GM19023 (cell line): ENCODE data around the gene FIBP.
"Not testable (repeated sequence)": the region's sequence is repeated elsewhere in the genome, so short reads cannot be mapped to it uniquely, and the experiment has no call there.

Source experiments
- ATAC-seq: cut with Tn5 transposase; IDR thresholded peaks from one replicate; pipeline ENCODE4 v1.9.1; 2021; ENCODE audit warnings: mild to moderate bottlenecking, moderate library complexity; ENCODE audit not compliant: unreplicated experiment

FIBP gene

DNA sequence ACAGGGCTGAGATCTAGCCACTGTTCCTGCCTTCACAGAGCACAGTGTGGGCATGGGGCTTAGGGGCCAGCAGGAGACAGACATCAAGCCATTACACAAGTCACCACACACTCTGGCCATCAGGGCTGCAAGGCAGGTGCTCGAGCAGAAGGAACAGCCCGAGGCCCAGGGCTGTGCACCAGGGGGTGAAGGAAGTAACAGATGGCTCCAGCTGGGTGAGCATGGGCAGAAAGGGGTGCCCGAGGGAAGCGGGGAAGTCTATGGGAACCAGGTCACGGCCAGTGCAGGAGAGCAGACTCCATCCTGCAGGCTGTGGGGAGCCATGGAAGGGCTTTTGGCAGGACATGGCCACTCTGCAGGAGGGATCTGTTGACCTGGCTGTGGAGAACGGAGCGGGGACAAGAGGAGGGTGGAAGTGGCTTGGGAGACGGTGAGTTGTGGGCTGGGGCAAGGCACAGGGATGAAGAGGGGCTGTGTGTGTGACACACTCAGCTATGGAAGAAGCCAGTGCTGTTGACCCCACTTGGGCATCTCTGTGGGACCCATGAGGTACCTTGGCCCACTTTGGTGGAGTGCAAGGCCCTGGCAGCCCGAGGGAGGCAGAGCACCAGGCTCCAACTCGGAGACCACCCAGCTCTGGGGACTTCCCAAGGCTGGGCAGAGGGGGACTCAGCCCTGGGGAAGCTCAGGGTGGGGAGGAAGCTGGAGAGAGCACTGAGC is 27.0 kb upstream of the FIBP start:
- ATAC-seq: no peak

DNA sequence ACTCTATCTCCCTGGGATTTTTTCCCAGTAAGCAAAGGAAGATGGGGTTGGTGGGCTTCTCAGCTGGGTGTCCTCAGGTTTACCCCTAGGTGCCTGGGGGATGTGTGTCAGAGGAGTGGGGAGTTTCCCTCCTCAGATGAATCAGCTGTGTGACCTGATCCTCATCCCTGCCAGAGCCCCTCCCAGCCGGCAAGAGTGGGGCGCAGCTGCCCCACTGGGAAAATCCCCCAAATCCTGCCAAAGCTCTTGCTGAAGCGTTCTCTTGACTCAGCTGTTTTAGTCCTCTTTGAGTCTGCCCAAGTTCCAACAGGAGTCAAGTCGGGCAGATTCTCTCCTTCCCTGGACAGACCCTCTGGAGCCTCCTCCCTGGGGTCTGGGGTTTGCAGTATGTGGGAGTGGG is 24.6 kb upstream of the FIBP start:
- no peak for ATAC-seq

- no peak for ATAC-seq
Measured at GRCh38 chr11:65911682-65912568, 23.7 kb upstream of the FIBP start.

DNA sequence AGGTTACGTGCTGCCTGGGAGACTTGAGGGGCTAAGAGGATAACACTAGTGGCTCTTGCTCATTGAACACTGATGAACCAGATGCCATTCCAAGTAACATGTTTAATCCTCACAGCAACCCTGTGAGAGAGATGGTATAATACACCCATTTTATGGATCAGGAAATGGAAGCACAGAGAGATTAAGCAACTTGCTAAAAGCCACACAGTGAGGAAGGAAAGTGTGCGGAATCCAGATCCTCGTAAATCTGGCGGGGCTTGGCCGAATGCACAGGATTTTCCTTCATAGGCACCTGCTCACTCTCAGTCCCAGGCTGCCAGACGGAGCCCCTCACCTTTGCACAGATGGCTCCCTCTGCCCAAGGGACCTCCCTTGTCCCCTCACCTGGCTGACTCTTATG is 19.6 kb upstream of the FIBP start:
- no peak for ATAC-seq

- ATAC-seq: no peak
Measured at GRCh38 chr11:65906602-65907001, 18.3 kb upstream of the FIBP start.

- no peak for ATAC-seq
Measured at GRCh38 chr11:65903715-65904114, 15.4 kb upstream of the FIBP start.

- ATAC-seq: no peak
Measured at GRCh38 chr11:65903068-65903481, 14.8 kb upstream of the FIBP start.

- ATAC-seq: no peak
Measured at GRCh38 chr11:65900899-65901180, 12.6 kb upstream of the FIBP start.

DNA sequence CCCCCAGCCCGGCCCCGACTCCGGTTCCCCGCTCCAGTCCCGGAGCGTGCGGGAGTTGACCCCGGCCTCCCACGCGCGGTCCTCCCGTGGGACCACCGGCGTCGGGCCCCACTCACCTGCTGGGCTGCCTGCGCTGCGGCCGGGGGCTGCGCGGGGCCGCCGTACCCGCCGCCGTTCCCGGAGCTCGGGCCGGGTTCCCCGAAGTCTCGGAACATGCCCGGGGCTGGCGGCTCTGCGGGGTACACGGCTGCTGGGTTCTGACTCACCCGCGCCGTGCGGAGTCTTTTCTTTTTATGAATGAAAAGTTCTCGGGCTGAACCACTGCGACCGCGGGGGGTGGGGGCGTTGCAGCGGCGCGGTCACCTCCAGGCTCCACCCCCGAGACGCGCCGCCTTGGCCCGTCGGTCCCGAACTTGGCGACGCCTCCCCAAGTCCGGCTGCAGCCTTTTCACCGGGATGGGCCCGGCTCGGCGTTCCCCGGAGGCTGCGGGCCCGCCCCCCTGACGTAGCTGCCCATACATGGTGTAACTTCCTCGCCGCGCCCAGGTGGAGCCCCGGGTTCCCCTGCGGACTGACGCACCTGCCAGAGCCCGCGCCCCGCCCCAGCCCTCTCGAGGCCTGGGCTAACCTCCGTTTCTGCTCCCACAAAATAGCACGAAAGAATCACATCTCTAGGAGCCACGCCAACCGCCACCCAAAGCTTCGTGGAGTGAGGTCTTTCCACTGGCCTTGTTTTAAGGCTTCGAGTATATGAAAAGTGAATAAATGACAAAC is 12.0 kb upstream of the FIBP start, which contains the start of gene FOSL1:
FOSL1 (minus strand) TSS at position 264 of the 774 bp plus-strand sequence; CDS start at position 215, 49 bp downstream.
- ATAC-seq: peak; percentile 81

DNA sequence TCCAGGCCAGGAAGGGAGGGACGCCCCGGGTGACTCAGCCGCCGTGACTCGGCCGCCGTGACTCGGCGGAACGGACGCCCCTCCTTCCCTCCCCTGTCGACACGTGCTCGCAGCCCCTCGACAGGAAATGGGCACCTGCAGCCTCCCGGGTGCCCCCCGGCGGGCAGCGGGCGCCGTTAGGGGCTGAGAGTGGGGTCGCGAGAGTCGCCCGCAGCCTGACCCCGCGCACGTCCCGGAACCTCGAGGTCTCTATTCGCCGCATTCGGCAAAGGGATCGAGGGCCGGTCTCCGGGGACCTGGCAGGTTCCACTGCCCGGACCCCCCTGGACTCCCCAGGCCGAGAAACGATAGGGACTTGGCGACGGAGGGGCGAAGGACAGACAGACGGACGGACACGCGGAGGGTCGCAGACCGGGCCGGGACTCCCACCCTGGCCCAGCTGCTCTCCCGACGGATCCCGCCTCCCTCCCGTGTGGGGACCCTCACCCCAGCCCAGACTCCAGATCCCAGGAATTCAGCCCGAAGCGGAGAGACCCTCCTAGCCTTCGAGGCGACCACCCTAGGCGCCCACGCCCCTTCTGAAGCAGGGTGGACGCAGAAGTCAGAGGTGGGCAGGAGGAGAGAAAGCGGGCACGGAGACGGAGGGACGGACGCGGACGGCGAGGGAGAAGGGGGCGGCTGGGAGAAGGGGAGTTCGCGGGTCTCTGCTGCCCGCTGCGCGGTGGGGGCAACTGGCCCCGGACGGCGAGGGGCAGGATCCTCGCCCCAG is 11.3 kb upstream of the FIBP start:
- no peak for ATAC-seq

DNA sequence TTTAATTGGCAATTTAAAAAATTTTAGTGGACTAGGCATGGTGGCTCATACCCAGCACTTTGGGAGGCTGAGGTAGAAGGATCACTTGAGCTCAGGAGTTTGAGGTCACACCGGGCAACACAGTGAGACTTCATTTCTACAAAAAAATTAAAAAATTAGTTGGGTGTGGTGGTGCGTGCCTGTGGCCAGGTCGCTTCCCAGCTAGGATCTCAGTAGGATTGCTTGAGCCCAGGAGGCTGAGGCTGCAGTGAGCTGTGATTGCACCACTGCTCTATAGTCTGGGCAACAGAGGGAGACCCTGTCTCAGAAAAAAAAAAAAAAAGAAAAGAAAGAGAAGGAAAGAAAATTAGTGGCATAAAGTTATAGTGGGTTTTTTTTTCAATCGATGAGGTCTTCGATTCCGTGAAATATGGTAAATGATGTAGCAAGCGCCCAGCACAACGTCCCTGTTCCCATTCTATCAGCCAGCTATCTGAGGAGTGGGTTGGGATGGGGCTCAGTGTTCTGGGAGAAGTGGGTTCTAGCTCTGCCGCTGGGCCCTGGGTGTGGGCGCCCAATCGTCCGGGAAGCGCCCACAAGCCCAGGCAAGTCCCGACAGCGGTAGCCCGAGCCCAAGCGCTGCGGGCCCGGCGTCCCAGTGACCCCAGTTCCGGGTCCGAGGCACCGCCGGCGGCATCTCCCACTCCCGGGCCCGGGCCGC is 10.5 kb upstream of the FIBP start:
- ATAC-seq: no peak

- ATAC-seq: no peak
Measured at GRCh38 chr11:65897020-65897471, 8.8 kb upstream of the FIBP start.

- no peak for ATAC-seq
Measured at GRCh38 chr11:65896034-65896999, 8.0 kb upstream of the FIBP start.

DNA sequence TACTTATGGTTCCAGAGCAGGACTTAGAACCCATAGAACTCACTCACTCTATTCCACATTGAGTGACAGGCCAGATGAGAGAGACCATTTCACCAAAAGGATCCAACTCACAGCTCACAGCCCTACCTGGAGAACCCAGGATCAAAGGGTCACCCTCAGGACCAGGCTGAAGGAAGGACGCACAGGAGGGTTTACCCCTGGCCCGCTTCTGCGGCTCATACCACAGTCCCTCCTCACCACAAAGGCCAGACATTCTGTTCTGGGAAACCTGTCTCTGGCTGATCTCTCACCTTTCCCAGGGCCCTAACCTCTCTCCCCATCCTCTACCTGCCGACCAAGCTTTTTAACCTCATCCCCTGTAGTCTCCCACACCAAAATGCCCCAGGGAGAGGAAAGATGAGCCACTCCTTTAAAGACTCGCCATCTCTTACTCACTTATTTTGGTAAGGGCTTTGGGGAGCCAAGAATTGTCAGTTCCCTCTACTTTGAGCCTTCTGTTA is 7.3 kb upstream of the FIBP start:
- ATAC-seq: no peak

DNA sequence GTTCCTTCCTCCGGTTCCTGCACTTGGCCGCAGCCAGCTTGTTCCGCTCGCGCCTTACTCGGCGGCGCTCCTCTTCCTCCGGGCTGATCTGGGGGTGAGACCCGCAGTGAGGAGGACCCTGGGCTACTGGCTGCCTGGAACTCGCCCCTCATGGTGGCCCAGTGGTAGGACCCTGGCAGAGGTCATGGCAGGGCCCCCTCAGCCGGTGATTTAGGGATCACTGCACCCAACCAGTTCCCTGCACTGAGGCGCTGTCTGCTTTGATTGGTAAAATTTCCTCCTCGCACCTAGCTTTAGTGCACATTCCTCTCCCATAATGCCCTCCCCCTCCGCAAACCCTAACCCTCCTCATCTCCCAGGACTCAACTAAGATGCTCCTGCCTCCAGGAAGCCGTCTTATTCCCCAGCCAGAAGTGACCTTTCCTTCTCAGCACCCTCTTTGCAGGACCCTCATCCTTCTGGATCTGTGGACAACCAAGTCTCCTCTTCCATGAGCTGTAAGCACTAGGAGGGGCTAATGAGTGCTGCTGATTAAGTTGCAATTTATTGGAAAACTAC is 5.8 kb upstream of the FIBP start:
- no peak for ATAC-seq

GRCh38 chr11:65892661-65893317 is 4.5 kb upstream of the FIBP start:
- ATAC-seq: no peak

GRCh38 chr11:65892137-65892540 is 3.9 kb upstream of the FIBP start:
- ATAC-seq: not testable (repeated sequence)
